Smooth muscle cell (in vitro differentiated cells): ENCODE measurements around the gene FAM199X. TPM values are rescaled to one million over a fixed set of nuclear protein-coding genes. Genes with fewer than 3 reads are reported as not detected.
A peak's percentile ranks its signal among the peaks of the same experiment; 100 is the strongest.

ENCODE experiments used
- DNase-seq: peaks from one replicate; lab custom pipeline; 2025; ENCODE audit not compliant: unreplicated experiment; lab: John Stamatoyannopoulos, UW
- H2AFZ ChIP-seq: fragments of 200-600 bp; sonication (generic); 2 replicates; pipeline ENCODE4 v1.6.0; 2016; ENCODE audit warnings: antibody characterized with exemption, low read depth, mild to moderate bottlenecking
- H3F3A ChIP-seq: fragments of 200-600 bp; sonication (generic); 2 replicates; pipeline ENCODE4 v1.6.0; 2017; ENCODE audit warnings: antibody characterized with exemption, low read depth
- H3K27ac ChIP-seq: fragments of 200-600 bp; sonication (generic); 2 replicates; pipeline ENCODE4 v1.5.1; 2016; ENCODE audit warnings: low read depth, mild to moderate bottlenecking
- H3K27me3 ChIP-seq: fragments of 200-600 bp; sonication (generic); 2 replicates; pipeline ENCODE4 v1.6.1; 2016; ENCODE audit warnings: low read depth, mild to moderate bottlenecking
- H3K36me3 ChIP-seq: fragments of 200-600 bp; sonication (generic); 2 replicates; pipeline ENCODE4 v1.5.1; 2016; ENCODE audit warnings: low read depth
- H3K4me1 ChIP-seq: fragments of 200-600 bp; sonication (generic); 2 replicates; pipeline ENCODE4 v1.5.1; 2016; ENCODE audit warnings: low read depth
- H3K4me2 ChIP-seq: fragments of 200-600 bp; sonication (generic); 2 replicates; pipeline ENCODE4 v1.6.0; 2016; ENCODE audit warnings: mild to moderate bottlenecking
- H3K4me3 ChIP-seq: fragments of 200-600 bp; sonication (generic); 2 replicates; pipeline ENCODE4 v1.5.1; 2016; ENCODE audit warnings: mild to moderate bottlenecking
- H3K79me2 ChIP-seq: fragments of 200-600 bp; sonication (generic); 2 replicates; pipeline ENCODE4 v1.6.0; 2016; ENCODE audit warnings: low read depth, mild to moderate bottlenecking
- H3K9ac ChIP-seq: fragments of 200-600 bp; sonication (generic); 2 replicates; pipeline ENCODE4 v1.6.0; 2016; ENCODE audit warnings: low read depth
- H3K9me3 ChIP-seq: fragments of 200-600 bp; sonication (generic); replicated peaks from 2 replicates; pipeline ENCODE4 v1.5.1; 2016; ENCODE audit warnings: low read depth
- H4K20me1 ChIP-seq: fragments of 200-600 bp; sonication (generic); 2 replicates; pipeline ENCODE4 v1.6.0; 2016; ENCODE audit warnings: low read depth
- WGBS: methylation state at CpG from one replicate; pipeline ENCODE4 v1.1.7; 2016; ENCODE audit warnings: low lambda C conversion rate; 5-methylcytosine and 5-hydroxymethylcytosine counted together
- polyA plus RNA-seq: library from polyadenylated mRNA; unstranded; fragments of >200 nt; fragmentation: Nextera tagmentation; extraction: Ambion mirVana; gene quantifications from 2 replicates; pipeline ENCODE4 v1.2.1, GENCODE V29; 2016
- total RNA-seq: library from RNA; depleted of rRNA; stranded (reverse); fragments of >200 nt; gene quantifications from 2 replicates; pipeline ENCODE4 v1.2.3, GENCODE V29; 2014
- TF ChIP-seq, protein P1 (sequence below): fragments of 200-600 bp; sonication (generic); IDR thresholded peaks from 2 replicates; pipeline ENCODE4 v1.5.1; 2017; ENCODE audit warnings: borderline replicate concordance, mild to moderate bottlenecking, antibody characterized with exemption; ENCODE audit not compliant: insufficient read depth, poor library complexity, severe bottlenecking

FAM199X gene
- total and polyA plus RNA-seq, 2 experiments from 2014 or later, result 4.1 to 16.2 TPM

DNA sequence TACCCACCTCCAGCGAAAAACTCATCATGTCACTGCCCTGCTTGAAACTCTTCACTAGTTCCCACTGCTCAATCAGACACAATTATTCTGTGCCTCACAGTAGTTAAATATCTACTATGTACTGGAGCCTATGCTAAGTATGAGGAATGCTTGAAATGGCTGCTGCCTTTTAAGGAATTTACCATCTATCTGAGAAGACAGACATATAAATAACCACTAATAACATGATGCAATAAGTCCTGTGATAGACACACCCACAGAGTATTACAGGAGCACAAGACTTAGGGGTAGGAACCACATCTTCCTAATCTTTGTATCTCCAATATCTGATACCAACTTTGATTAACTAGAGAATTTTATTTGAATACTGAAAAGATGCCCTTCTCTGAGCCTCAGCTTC, 30.6 kb upstream of the FAM199X start:
- Histone ChIP-seq H3K4me1 (no peaks in the 10 kb centered on the region), H4K20me1 (no peaks in the 10 kb centered on the region), H3F3A (no peaks in the 10 kb centered on the region), H3K36me3 (no peaks in the 10 kb centered on the region), H2AFZ (no peak overlapping the region), H3K79me2 (no peaks in the 10 kb centered on the region), H3K4me2 (peak overlapping the region; percentile 85), H3K4me3 (peak overlapping the region; percentile 64), H3K27ac (no peak overlapping the region), H3K9ac (no peak overlapping the region), H3K27me3 (no peaks in the 10 kb centered on the region), H3K9me3 (no peaks in the 10 kb centered on the region)
- DNase-seq, result no peak
- WGBS, result 69% methylated on average over 1 of the region's 1 CpG
- TF ChIP-seq, protein P1, sequence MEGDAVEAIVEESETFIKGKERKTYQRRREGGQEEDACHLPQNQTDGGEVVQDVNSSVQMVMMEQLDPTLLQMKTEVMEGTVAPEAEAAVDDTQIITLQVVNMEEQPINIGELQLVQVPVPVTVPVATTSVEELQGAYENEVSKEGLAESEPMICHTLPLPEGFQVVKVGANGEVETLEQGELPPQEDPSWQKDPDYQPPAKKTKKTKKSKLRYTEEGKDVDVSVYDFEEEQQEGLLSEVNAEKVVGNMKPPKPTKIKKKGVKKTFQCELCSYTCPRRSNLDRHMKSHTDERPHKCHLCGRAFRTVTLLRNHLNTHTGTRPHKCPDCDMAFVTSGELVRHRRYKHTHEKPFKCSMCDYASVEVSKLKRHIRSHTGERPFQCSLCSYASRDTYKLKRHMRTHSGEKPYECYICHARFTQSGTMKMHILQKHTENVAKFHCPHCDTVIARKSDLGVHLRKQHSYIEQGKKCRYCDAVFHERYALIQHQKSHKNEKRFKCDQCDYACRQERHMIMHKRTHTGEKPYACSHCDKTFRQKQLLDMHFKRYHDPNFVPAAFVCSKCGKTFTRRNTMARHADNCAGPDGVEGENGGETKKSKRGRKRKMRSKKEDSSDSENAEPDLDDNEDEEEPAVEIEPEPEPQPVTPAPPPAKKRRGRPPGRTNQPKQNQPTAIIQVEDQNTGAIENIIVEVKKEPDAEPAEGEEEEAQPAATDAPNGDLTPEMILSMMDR, result no peak

DNA sequence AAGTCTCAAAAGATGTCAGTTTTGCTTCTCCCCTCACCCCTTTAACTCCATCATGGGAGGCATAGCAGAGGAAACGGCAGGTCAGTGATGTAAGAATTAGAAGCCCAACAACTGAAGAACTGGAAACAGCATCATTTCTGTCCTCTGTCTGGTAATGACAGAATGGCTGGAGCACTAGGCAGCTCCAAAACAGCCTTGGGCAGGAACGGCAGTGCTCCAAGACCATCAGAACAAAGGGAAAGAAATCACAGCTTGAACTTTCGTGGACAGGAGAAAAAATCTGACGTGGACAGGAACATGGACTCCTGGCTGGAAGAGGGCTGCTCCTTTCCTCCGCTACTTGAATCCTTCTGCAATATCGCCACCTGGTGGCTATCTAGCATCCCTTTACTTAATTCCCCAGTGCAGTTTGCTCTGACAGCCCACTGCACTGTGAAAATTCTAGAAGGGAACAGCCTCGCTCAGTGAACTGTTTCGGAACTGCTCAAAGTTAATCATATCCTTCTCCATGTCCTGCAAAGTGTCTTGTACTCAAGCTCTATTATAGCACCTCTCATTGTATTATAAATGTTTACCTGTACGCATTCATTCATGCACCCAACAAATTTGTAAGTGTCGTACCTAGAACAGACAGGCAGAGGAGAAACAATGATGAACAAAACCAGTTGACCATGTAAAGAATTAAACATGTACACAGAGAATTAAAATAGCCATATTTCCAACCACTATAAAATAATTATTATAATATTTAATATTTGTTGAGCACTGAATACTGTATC, 29.8 kb upstream of the FAM199X start:
- Histone ChIP-seq H3F3A (no peaks in the 10 kb centered on the region), H3K79me2 (no peaks in the 10 kb centered on the region), H3K4me2 (peak overlapping the region; percentile 85), H3K36me3 (no peaks in the 10 kb centered on the region), H3K27me3 (no peaks in the 10 kb centered on the region), H3K9ac (no peak overlapping the region), H4K20me1 (no peaks in the 10 kb centered on the region), H3K4me3 (peak overlapping the region; percentile 64), H3K27ac (no peak overlapping the region), H3K4me1 (no peaks in the 10 kb centered on the region), H3K9me3 (no peaks in the 10 kb centered on the region), H2AFZ (peak overlapping the region; percentile 93)
- peak; percentile 1 for DNase-seq
- 47% methylated on average over 10 of the region's 10 CpGs for WGBS
- TF ChIP-seq, protein P1, result peak; percentile 64

DNA sequence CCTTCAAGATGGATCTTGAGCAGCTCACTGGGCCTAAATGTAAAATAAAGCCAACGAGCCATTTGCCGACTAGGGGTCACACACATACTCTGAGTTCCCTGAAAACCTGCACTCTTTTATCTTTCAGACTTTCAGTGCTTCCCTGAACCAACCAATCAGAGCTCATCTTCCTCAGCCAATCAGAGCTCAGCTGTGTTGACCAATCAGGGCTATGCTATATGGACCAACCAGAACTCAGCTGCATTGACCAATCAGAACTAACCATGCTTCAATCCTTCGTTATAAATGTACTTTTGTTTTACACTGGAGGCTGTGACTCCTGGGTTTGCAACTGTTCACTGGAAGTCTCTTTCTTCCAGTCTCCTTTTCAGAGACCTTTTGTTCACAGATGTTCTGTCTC, 28.8 kb upstream of the FAM199X start:
- no peaks in the 10 kb centered on the region for H4K20me1 ChIP-seq
- H2AFZ ChIP-seq, result no peak overlapping the region
- DNase-seq, result no peak

More for the DNA sequence above, 28.8 kb upstream of the FAM199X start:
- no peak overlapping the region for H3K9ac ChIP-seq
- H3K4me2 ChIP-seq, result no peak overlapping the region
- no peaks in the 10 kb centered on the region for H3F3A ChIP-seq
- H3K9me3 ChIP-seq, result no peaks in the 10 kb centered on the region
- no peak overlapping the region for H3K27ac ChIP-seq
- 75% methylated on average over 3 of the region's 3 CpGs for WGBS
- no peak overlapping the region for H3K4me3 ChIP-seq
- TF ChIP-seq, protein P1, result no peak
- H3K27me3 ChIP-seq, result no peaks in the 10 kb centered on the region
- H3K4me1 ChIP-seq, result no peaks in the 10 kb centered on the region
- H3K79me2 ChIP-seq, result no peaks in the 10 kb centered on the region
- H3K36me3 ChIP-seq, result no peaks in the 10 kb centered on the region
